Endothelial cell of umbilical vein (primary cell): Measurements from ENCODE around the gene NAXE. TPM values are rescaled to one million over a fixed set of nuclear protein-coding genes. Genes with fewer than 3 reads are reported as not detected.

Experiments used
- BruUV-seq: library from RNA; stranded (reverse); fragments of 400-500 nt; replicated peaks from 2 replicates; lab custom pipeline; 2021; lab: Mats Ljungman, UMichigan
- CTCF ChIA-PET: fragments of 300-600, 350-600 bp; sonication (Branson Sonifier 250); formaldehyde crosslinking; loops from one replicate; lab custom pipeline; 2021; ENCODE audit warnings: antibody characterized with exemption, inconsistent platforms; lab: Charles Lee
- POLR2A ChIA-PET: fragments of 300-600, 350-600 bp; sonication (Branson Sonifier 250); formaldehyde crosslinking; loops from one replicate; lab custom pipeline; 2021; ENCODE audit warnings: antibody characterized with exemption, inconsistent platforms; lab: Charles Lee
- DNase-seq: peaks from one replicate; pipeline ENCODE4 v3.0.0-alpha.2; 2011; ENCODE audit warnings: low read depth, low spot score
- FAIRE-seq: peaks from 2 replicates; lab custom pipeline; 2011; peaks lifted over from hg19 to GRCh38; lab: Jason Lieb, UNC
- H2AFZ ChIP-seq: 2 replicates; pipeline ENCODE4 v1.6.0; 2012; ENCODE audit warnings: low read depth, low read length, control low read depth, inconsistent platforms
- H3K27ac ChIP-seq: 2 replicates; pipeline ENCODE4 v1.5.1; 2011; ENCODE audit warnings: low read depth, mild to moderate bottlenecking, control low read depth, low read length, moderate library complexity; ENCODE audit not compliant: insufficient read depth
- H3K27me3 ChIP-seq, 2 experiments: 2 replicates each; pipeline versions ENCODE4 v1.6.0 to v1.6.1; 2011; ENCODE audit warnings: low read length in 2 of 2, mixed read lengths in 1 of 2; ENCODE audit not compliant: control insufficient read depth in 2 of 2, insufficient read depth in 2 of 2
- H3K36me3 ChIP-seq, 2 experiments: 2 replicates in 1 of 2; 3 replicates in 1 of 2; pipeline ENCODE4 v1.5.1; 2011; ENCODE audit warnings: low read length in 2 of 2, mild to moderate bottlenecking in 1 of 2, moderate library complexity in 1 of 2; ENCODE audit not compliant: control insufficient read depth in 2 of 2, insufficient read depth in 2 of 2; ENCODE audit errors: extremely low read depth in 1 of 2
- H3K4me1 ChIP-seq: 3 replicates; pipeline ENCODE4 v1.5.1; 2011; ENCODE audit warnings: mild to moderate bottlenecking, low read length; ENCODE audit not compliant: control insufficient read depth, insufficient read depth; ENCODE audit errors: extremely low read depth
- H3K4me2 ChIP-seq: 2 replicates; pipeline ENCODE4 v1.6.1; 2011; ENCODE audit warnings: low read length, control low read depth, mixed read lengths; ENCODE audit not compliant: insufficient read depth
- H3K4me3 ChIP-seq, 3 experiments: fragments of 200-600 bp in 1 of 3; sonication (generic), shearing (Covaris generic) in 1 of 3; replicated peaks in 1 of 3; 2 replicates each; pipeline ENCODE4 v1.5.1; 2011 to 2016; ENCODE audit warnings: control low read depth in 3 of 3, low read length in 3 of 3, mild to moderate bottlenecking in 2 of 3, inconsistent platforms in 1 of 3, low read depth in 1 of 3, moderate library complexity in 1 of 3; ENCODE audit not compliant: insufficient read depth in 1 of 3
- H3K79me2 ChIP-seq: 2 replicates; pipeline ENCODE4 v1.6.0; 2012; ENCODE audit warnings: low read length, inconsistent platforms; ENCODE audit not compliant: control insufficient read depth, insufficient read depth
- H3K9ac ChIP-seq: replicated peaks from 2 replicates; pipeline ENCODE3; 2011; ENCODE audit warnings: low read length, control low read depth; ENCODE audit not compliant: insufficient read depth; ENCODE audit errors: extremely low read depth
- H3K9me1 ChIP-seq: replicated peaks from 3 replicates; pipeline ENCODE4 v1.6.0; 2011; ENCODE audit warnings: mild to moderate bottlenecking, low read length; ENCODE audit not compliant: control insufficient read depth, insufficient read depth; ENCODE audit errors: extremely low read depth
- H3K9me3 ChIP-seq: replicated peaks from 2 replicates; pipeline ENCODE4 v1.5.1; 2012; ENCODE audit warnings: low read length, inconsistent platforms; ENCODE audit not compliant: control insufficient read depth, insufficient read depth
- H4K20me1 ChIP-seq: replicated peaks from 2 replicates; pipeline ENCODE3; 2011; ENCODE audit warnings: mild to moderate bottlenecking, low read length; ENCODE audit not compliant: control insufficient read depth, insufficient read depth; ENCODE audit errors: extremely low read depth
- CTCF ChIP-seq, 2 donors: IDR thresholded peaks; 1 replicate in 1 of 2; 2 replicates in 1 of 2; pipeline ENCODE4 v1.5.1; 2011; ENCODE audit warnings: low read length in 2 of 2, mild to moderate bottlenecking in 2 of 2, moderate library complexity in 2 of 2, control low read depth in 1 of 2, inconsistent platforms in 1 of 2, low read depth in 1 of 2; ENCODE audit not compliant: insufficient read depth in 1 of 2; ENCODE audit errors: extremely low read depth in 1 of 2
- EZH2 ChIP-seq: IDR thresholded peaks from 2 replicates; pipeline ENCODE4 v1.6.1; 2012; ENCODE audit warnings: borderline replicate concordance, low read depth, mild to moderate bottlenecking, moderate library complexity, low read length, inconsistent platforms; ENCODE audit not compliant: severe bottlenecking
- FOS ChIP-seq: IDR thresholded peaks from 2 replicates; pipeline ENCODE4 v1.6.1; 2011; ENCODE audit warnings: mild to moderate bottlenecking, low read length, moderate library complexity, borderline replicate concordance; ENCODE audit not compliant: insufficient read depth
- GATA2 ChIP-seq: IDR thresholded peaks from 2 replicates; pipeline ENCODE4 v1.7.0; 2011; ENCODE audit warnings: low read depth, mild to moderate bottlenecking, moderate library complexity, mixed read lengths, low read length; ENCODE audit not compliant: insufficient read length, insufficient read depth
- JUN ChIP-seq: IDR thresholded peaks from 2 replicates; pipeline ENCODE4 v1.6.1; 2011; ENCODE audit warnings: borderline replicate concordance, low read depth; ENCODE audit not compliant: insufficient read length, insufficient read depth
- MAX ChIP-seq: IDR thresholded peaks from 2 replicates; pipeline ENCODE4 v1.6.1; 2011; ENCODE audit not compliant: insufficient read depth, insufficient read length
- MYC ChIP-seq: IDR thresholded peaks from one replicate; pipeline ENCODE4 v1.6.1; 2011; ENCODE audit warnings: mild to moderate bottlenecking, low read depth, low read length
- POLR2A ChIP-seq: IDR thresholded peaks from 2 replicates; pipeline ENCODE4 v1.6.1; 2012; ENCODE audit warnings: low read depth, mild to moderate bottlenecking, control low read depth, low read length
- POLR2AphosphoS5 ChIP-seq: IDR thresholded peaks from 2 replicates; pipeline ENCODE4 v1.6.1; 2012; ENCODE audit warnings: low read depth, mild to moderate bottlenecking, control low read depth, low read length, moderate library complexity; ENCODE audit not compliant: insufficient read depth
- dilution Hi-C: fragments of 300-500 bp; cut with MboI; formaldehyde crosslinking; loops from one replicate; pipeline ENCODE4 v1.15.0; 2019; ENCODE audit warnings: low sequenced_read_pairs; ENCODE audit not compliant: extremely low pct_ligation_motif_present
- intact Hi-C: fragments of 100-400 bp; cut with micrococcal nuclease; formaldehyde crosslinking; loops from one replicate; pipeline ENCODE4 v1.10.0; 2022
- polyA plus RNA-seq, 4 experiments: library from polyadenylated mRNA; depleted of rRNA in 3 of 4; stranded (reverse) in 3 of 4; unstranded in 1 of 4; fragments of >200 nt; gene quantifications; 2 replicates each; pipeline versions ENCODE4 v1.2.1 to v1.2.3, GENCODE V29; 2011 to 2012; ENCODE audit warnings: missing spikeins in 1 of 4
- total RNA-seq: library from RNA; stranded (reverse); gene quantifications from 2 replicates; pipeline ENCODE4 v1.2.3, GENCODE V29; 2021

The NAXE gene
- total and polyA plus RNA-seq, 2 donors (not counting 3 experiments of a cell fraction or from before 2014, with no cell fraction given), result 76.2 to 187 TPM

GRCh38 chr1:156622581-156623297 lies 31.2 kb downstream of the NAXE start:
- DNase-seq, result no peak
- no peaks in the 10 kb centered on the region for H3K36me3 ChIP-seq
- TF ChIP-seq MYC (no peak), EZH2 (no peak), CTCF (IDR thresholded peaks at IDR 0.05; ENCODE audit: extremely low read depth in 1 of 2, insufficient read depth in 1 of 2, low read depth in 1 of 2, low read length in 2 of 2) (no peak), MAX (no peak), POLR2A (no peak), GATA2 (no peak), POLR2AphosphoS5 (no peak), JUN (no peak), FOS (no peak)
- intact Hi-C loops (no loop called here), dilution Hi-C loops (no loop called here)
- CTCF ChIA-PET, result interaction anchor here (0.7 to 13.8 kb wide), 8 partner anchors 9 to 267 kb away, joined by 3 to 237 read pairs (median 14); no protein-coding TSS in a partner anchor
- no peak overlapping the region for H3K4me3 ChIP-seq
- no peaks in the 10 kb centered on the region for H3K9me3 ChIP-seq
- H3K27me3 ChIP-seq, result peaks cover 49 to 50% of the 10 kb centered on the region in 2 experiments
- no peak overlapping the region for H3K4me2 ChIP-seq
- H3K9me1 ChIP-seq, result no peaks in the 10 kb centered on the region
- H4K20me1 ChIP-seq, result no peaks in the 10 kb centered on the region
- H3K79me2 ChIP-seq, result no peaks in the 10 kb centered on the region
- BruUV-seq, result no TSS peak
- FAIRE-seq, result no peak
- POLR2A ChIA-PET, result no interaction called here
- H3K4me1 ChIP-seq, result peaks cover 10% of the 10 kb centered on the region
- no peak overlapping the region for H3K27ac ChIP-seq
- no peak overlapping the region for H2AFZ ChIP-seq
- H3K9ac ChIP-seq, result no peak overlapping the region
